Measurements from ENCODE around the gene GABRB1.
"Not testable (repeated sequence)": the region's sequence is repeated elsewhere in the genome, so short reads cannot be mapped to it uniquely, and the experiment has no call there.

GABRB1 gene

DNA sequence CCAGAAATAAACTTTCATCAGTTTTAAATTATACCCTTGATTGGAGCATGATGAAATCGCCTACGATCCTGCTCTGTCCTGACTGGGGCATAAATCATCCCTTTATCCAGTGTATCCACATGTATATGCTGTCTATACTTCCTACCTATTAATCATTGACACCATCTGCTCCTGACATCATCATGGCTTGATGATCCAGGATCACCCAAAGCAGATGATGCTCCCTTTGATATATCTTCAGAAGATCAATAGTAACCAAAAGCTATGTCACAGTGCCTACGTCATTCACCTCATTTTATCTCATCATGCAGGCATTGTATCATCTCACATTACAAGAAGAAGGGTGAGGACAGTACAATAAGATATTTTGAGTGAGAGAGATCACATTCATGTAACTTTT is 294.7 kb downstream of the GABRB1 start:
- DNase-seq = no peak

DNA sequence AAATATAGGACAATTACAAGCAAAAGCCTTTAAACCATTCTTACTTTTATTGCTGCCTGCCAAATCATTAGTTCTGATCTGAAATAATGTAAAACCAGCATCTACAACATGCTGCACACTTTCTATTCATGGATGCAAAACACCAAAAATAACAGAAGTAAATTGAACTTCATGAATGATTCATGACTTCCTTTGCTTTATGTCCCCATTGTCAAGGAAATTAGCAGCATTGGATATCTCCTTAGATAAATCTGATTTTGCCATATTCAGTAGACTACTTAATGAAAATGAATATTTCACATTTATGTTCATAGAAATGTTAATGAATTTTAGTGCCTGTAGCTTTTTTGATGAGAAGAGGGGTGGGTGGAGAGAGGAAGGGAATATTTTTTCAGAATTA is 299.5 kb downstream of the GABRB1 start:
- DNase-seq = no peak

DNA sequence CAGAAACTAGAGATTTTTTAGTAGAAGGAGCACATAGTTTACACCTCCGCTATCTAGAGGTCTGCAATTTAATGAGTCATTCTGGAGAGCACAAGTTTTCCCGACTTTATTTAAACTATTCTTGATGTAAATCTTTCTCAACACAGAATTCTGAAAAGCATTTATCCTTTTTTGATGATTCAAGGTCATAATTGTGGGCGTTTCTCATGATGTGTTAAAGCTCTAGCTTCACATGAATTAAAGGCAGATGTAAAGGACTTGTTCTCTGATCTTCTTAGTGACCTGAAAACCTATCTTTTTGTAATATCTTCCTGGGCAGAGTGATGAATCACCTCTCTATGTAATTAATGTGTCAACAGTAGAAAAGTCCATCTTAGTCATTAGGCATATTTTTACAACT is 303.3 kb downstream of the GABRB1 start:
- no peak for DNase-seq

DNA sequence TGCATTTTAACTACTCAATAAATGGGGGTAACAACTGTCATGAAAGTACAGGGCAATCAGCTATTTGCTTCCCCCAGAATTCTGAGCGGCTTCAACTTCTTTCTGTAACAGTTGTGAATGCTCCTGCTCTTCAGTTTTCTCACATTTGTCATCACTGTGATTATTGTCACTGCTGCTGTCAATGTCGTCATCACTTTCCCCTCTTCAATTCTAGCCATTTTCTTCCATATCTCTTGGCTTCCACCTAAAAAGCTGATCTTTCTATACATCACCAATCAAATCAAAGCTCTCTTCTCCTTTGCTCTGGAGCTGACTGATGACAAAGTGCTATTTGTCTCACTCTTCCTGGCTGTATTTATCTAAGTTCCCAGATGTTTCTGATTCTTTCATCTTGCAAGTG is 306.5 kb downstream of the GABRB1 start:
- no peak for DNase-seq

DNA sequence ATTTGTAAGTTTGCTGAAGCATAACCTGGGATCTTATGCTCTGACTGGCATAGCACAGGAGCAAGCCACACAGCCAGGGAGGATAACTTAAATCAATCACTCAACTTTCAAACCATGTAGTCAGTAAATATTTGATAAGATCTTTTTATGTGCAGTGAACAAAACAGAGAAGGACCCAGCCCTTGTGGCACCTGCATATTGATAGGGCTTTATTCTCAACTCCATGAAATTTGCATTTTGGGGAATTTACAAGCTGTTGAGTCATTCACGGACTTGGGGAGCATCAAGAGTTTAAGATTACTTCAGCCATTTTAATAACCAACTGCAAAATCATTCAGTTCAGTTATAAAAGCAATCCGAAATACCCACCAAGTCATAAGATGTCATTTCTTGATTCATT is 309.5 kb downstream of the GABRB1 start:
- DNase-seq = no peak

DNA sequence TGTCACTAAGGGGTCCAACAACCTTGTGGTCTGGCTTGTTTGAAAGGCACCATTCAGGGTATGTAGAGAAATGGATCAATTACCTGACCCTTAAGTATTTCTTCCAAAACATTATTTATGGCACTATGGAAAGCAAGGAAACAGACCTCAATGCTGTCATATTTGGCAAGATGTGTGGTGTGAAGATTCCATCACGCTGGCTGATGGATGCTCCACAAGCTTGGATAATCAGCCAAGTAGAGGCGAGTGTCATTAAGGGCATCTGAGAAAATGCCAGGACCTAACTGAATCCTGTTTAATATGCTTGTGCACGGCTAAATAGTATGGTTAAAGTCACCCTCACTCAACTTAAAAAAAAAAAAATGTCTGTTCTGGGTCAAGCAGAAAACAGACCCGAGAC is 311.4 kb downstream of the GABRB1 start:
- DNase-seq = no peak

DNA sequence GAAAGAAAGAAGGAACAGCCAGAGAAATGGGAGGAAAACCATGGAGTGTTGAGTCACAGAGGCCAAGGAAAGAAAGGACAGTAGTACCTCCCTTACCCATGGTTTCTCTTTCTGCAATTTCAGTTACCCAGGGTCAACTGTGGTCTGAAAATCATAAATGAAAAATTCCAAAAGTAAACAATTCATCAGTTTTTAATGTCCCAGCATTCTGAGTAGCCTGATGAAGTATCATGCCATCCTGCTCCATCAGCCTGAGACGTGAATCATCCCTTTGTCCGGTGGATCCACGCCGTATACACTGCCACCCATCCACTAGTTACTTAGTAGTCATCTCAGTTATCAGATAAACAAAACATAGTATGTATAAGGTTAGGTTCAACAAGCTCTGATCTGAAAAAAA is 318.0 kb downstream of the GABRB1 start:
- no peak for DNase-seq

DNA sequence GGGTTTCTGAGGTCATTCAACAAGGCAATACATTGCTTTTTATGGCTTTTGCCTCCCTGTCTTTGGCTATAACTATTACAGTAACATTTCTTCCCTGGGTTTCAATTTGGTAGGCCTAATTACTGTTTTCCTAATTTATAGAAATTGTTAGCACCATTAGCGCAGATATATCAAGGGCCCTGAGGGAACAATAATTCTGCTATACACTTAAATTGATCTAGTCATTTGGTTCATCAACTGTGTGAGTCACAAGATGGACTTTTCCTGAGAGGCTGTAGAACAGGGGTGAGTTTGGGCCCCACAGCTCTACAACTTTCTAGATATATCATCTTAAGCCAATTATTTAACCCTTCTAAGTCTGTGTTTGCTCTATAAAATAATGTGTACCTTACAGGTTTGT is 324.2 kb downstream of the GABRB1 start:
- DNase-seq = no peak

DNA sequence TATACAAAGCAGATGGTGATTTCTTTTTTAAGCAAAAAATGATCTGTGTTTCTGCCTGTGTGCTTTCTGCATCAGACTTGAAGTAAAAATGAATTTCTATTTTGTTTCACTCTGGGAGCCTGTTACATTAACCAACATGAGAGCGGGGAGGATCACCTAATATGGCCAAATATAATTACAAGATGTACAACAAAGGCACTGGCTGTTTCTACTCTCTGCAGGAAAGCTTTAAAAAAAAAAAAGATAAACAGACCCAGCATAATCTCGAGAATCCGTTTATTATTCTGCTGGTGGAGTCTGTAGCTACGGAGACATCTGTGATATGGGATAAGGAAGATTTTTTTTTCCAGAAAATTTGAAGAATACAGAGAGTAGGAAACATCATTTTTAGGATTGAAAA is 328.5 kb downstream of the GABRB1 start:
- no peak for DNase-seq

DNA sequence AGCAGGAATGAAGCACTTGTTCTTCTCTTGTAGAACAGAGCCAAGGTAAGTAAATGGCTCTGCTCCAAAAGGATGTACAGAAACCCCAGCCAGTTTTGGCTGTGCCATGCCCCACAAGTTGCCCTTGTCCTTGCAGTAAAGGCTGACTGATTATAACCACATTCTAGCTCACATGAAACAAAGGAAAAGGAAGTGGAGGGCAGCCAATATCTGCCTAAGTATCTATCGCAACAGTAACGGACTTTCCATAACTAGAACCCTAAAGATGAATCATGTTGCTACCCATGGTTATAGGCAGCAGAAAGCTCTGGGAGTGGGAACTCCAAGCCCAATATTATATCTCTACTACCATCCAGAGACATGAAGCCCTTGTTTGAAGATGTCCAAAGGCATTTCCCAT is 336.4 kb downstream of the GABRB1 start:
- no peak for DNase-seq

DNA sequence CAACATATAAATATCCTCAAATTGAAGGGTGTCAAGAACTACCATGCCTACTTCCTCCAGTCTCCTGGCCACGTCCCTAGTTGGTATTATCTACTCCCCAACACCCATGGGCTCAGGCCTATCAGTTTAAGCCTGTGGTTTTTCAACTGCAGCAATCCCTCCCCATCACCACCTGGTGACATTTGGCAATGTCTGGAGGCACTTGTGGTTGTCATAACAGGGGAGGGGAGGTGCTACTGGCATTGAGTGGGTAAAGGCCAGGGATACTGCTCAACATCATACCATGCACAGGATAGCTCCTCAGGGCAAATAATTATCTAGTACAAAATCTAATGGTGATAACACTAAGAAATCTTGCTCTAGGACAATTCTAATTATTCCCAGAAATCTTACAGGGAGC is 336.8 kb downstream of the GABRB1 start:
- no peak for DNase-seq

DNA sequence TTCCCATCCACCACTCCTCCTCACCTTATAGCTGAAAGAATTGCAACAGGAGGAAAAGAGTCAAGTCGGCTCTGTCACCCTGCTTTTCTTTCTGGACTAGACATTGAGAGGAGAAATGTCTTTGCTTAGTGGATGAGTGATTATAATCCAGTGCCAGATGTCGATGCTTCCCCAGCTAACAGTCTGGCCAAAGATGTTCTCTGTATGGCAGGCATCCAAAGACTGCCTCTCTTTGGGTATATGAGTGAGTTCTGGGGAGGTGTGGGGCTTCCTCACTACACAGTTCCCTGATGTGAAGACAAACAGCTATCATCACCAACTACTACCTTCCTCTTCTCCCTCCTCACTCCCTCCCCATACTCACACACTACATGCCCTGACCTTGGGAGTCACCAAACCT is 341.2 kb downstream of the GABRB1 start:
- no peak for DNase-seq

DNA sequence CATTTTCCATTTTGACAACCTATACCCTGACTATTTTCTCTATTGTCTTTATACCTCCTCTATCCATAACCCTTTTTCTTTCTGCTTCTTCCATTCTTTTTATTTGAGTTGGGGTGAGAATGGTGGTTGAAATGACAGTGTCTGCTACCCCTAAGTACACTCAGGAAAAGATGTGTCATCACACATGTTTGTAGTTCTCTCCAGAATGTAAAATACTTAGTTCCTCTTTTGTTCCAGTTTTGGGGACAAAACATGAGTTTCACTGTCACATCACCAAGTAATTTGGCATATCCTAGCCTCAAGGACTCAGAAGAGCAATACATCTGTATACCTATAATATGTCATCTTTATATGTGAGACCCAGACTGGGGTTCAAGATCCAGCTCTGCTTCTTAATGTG is 341.8 kb downstream of the GABRB1 start:
- DNase-seq = no peak

DNA sequence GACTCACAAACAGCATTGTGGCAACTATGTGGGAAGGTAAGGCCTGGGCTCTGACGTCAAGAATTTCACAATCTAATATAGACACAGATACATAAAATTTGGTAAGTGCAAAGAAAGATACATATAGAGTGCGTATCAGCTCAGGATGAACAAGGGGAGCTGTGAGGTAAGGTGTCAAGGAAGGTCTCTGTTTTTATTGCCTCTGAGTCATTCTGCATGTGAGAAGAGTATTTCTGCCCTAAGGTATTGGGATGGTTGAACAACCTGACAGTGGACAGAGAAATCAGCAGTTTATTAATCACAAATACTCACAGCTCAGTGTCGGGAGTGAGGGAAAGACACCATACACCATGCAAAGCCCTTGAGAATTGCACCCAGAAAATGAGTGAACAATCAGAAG is 342.3 kb downstream of the GABRB1 start:
- DNase-seq = no peak

DNA sequence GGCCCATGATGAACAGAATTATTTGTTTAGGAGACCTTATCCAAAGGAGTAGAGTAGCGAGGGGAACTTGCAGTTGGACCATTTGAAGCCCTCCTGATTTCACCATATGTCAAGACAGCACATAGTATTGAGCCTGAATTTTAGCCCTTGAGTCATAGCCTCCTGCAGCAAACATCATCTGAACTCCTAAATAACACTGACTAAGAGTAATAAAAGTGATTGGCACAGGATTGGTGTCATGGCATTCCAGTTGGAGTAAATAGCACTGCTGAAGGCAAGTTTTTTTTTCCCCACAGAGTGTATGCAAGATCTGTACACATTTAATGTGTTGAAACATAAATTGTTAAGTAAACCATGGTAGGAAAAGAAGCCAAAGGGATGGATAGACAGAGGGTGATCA is 343.1 kb downstream of the GABRB1 start:
- no peak for DNase-seq

DNA sequence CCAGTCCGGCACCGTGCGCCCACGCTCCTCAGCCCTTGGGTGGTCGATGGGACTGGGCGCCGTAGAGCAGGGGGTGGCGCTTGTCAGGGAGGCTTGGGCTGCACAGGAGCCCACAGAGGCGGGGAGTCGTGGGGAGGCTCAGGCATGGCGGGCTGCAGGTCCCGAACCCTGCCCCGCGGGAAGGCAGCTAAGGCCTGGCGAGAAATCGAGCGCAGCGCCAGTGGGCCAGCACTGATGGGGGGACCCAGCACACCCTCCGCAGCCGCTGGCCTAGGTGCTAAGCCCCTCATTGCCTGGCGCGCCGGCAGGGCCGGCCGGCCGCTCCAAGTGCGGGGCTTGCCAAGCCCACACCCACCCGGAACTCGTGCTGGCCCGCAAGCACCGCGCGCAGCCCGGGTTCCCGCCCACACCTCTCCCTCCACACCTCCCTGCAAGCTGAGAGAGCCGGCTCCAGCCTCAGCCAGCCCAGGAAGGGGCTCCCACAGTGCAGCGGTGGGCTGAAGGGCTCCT is 346.7 kb downstream of the GABRB1 start:
- not testable (repeated sequence) for DNase-seq

DNA sequence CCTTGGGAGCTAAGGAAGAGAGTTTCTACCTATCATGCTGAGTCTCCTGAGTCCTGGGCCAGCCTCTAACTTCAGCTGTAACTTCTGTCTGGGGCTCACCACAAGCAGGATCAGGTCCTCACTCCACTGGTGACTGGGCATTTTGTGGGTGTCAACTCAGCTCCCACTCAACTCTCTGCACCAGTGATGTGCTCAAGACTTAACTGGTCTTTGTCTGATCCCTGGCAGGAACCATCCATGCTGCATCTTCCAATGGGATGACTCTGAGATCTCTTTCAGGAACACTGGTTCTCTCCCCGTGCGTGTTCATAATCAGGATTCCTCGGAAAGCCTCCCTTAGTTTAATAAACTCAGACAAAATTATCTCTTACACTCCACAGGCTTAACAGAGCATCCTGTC is 349.8 kb downstream of the GABRB1 start:
- DNase-seq = no peak

DNA sequence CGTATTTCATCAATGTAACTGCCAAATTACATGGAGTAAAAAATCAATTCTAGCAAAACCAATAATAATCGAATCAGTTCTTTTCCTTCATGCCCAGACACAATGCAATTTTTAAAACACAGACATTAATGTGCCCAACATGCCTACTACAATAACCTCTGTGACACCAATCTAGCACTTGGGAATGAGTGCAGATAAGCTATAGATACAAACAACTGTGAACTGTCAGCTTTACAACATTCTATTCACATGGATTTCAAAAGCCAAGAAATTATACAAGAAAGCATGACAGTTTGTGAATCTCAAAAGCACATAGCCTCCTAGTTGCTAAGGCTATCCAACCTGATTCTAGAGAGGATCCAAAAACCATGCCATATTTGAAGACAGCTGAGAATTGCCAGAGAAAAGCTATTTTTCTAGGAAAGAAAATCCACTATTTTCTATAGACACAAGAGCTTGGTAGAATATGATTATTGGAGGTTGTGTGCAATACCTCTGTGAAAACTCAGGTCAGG is 351.5 kb downstream of the GABRB1 start:
- no peak for DNase-seq

DNA sequence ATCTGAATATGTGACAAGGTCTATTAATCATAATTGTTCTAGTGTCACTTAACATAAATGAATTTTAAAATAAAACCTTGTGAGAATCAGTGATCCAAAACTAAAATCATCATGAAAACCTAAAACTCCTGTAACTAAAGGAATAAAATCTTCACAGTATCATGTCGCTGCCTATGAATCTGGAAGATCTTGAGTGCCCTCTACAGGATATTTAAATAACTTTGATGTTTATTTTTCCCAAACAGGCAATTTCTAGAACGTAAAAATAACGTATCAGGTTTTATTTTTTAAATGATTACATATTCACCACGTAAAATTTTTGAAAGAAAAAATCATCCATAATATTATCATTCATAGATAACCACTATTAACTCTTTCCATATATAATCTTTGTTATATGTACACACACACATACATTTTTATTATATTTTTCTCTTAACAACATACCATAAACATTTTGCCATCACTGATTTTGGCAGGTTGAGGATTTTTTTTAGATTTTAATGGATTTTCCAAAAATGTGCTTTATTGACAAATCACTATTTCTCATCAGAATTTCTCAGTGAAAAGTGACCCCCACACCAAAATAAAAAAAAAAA is 352.6 kb downstream of the GABRB1 start:
- no peak for DNase-seq

DNA sequence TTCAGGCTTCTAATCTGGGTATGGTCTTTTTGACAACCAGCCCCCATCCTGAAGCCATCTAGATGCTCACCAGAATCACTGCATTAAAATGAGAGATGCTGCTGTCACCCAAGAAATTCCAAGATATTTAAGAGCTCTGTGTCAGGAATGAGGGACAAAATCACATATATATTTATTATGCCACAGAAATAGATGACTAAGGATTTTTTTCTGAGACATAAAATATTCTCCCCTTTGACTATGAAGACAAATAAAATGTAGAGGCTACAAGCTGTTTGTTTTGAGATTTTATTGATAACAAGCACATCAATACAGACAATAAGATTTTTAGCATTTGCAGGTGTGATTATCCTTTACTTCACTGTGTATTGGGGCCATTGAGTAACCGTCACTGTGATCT is 354.8 kb downstream of the GABRB1 start:
- no peak for DNase-seq

DNA sequence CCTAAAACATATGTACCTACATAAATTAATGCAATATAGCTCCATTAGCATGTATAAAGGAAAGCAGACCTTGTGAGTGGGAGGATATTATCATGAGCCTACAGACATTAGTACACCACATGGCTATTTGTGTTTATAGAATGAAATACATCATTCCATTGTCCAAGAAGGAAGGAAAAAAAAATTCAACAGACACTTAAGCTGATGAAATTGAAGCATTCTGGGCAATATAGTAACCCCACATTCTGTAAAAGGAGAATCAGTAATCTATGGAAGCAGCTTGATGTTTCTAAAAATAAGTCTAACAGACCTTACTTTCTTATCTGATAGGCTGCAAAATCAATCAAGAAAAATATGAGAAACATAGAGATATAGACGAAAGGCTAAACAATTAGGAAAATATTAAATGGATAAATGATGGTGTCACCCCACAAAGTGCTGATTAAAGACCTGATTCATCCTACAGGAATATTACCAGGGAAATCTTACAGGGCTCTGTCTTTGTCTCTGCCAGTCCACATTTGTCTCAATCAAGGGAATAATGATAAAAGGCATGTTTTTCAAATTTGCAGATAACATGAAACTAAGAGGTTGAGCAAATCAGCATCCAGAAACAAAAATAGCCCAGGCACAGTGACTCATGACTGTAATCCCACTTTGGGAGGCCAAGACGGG is 355.3 kb downstream of the GABRB1 start:
- no peak for DNase-seq

DNA sequence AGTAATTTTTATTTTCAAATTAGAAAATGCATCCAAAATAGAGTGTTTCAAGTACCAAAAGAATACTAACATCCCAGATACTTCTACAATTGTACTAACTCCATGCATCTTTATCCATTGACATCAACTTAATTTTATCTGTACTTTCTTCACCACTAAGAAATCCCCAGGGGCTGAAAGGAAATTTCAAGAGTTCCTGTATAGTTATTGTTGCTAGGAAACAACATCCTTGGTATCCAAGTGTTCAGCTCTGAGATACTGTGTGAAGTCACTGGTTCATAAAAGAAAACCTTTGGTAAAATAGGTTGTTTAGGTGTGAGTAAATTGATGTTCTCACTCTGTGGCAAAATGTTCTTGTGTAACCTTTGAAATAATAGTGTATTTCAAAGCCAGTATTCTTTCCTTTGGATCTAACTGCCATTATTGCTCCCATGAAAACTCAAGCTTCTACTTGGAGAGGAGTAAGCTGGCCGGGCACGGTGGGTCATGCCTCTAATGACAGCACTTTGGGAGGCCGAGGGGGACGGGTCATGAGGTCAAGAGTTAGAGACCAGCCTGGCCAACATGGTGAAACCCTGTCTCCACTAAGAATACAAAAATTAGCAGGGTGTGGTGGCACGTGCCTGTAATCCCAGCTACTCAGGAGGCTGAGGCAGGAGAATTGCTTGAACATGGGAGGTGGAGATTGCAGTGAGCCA is 359.2 kb downstream of the GABRB1 start:
- DNase-seq = no peak

DNA sequence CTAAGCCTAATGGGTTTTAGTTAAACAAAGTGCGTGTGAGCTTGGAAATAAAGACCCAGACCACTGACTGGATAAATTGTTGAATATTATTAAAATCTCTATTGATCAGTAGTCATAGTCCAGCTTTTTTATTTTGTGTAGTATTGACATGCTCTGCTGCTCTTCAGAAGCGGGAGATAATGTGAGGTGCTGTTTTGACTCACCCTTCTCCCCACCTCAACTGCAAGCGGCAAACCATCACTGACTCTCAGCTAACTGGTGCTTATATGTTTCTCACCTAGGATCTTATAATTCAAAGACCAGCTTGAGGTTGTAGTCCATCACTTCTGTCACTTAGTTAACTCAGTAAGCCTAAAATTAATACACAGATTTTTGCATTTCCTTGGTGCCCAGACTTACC is 359.9 kb downstream of the GABRB1 start:
- no peak for DNase-seq

DNA sequence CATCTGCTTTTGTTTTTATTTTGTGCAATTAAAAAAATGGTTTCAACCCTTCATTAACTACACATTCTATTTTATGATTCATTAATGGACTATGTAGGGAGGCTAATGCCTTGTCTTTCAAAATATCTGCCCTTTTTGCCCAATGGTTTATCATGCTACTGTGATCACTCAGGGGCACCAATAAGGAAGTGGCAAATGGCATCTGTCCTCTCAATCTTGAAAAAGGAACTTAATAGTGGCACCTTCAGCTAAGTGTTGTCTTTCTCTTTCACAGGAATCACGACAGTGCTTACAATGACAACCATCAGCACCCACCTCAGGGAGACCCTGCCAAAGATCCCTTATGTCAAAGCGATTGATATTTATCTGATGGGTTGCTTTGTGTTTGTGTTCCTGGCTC is 375.0 kb downstream of the GABRB1 start:
- no peak for DNase-seq
